MM.1S (cell line): ENCODE results near the gene CELF2.

Experiments used
- DNase-seq: peaks from one replicate; pipeline ENCODE4 v3.0.0-alpha.2; 2015
- H2AFZ ChIP-seq: fragments of 300-600 bp; sonication (generic); 2 replicates; pipeline ENCODE4 v1.6.0; 2016; ENCODE audit warnings: antibody characterized with exemption, low read length
- H3F3A ChIP-seq: fragments of 300-600 bp; sonication (generic); 2 replicates; pipeline ENCODE4 v1.6.1; 2016; ENCODE audit warnings: mild to moderate bottlenecking, antibody characterized with exemption, low read length, moderate library complexity, mixed read lengths; ENCODE audit not compliant: insufficient read depth
- H3K27ac ChIP-seq: fragments of 300-600 bp; sonication (generic); 2 replicates; pipeline ENCODE4 v1.5.1; 2016; ENCODE audit warnings: mild to moderate bottlenecking, low read length
- H3K27me3 ChIP-seq: fragments of 300-600 bp; sonication (generic); replicated peaks from 2 replicates; pipeline ENCODE4 v1.6.0; 2016; ENCODE audit warnings: low read length; ENCODE audit not compliant: insufficient read depth
- H3K36me3 ChIP-seq: fragments of 300-600 bp; sonication (generic); replicated peaks from 2 replicates; pipeline ENCODE4 v1.6.1; 2016; ENCODE audit warnings: mild to moderate bottlenecking, low read length, mixed read lengths; ENCODE audit not compliant: insufficient read depth
- H3K4me1 ChIP-seq: fragments of 300-600 bp; sonication (generic); 2 replicates; pipeline ENCODE4 v1.6.1; 2016; ENCODE audit warnings: low read length, mixed read lengths
- H3K4me2 ChIP-seq: fragments of 300-600 bp; sonication (generic); 2 replicates; pipeline ENCODE4 v1.6.0; 2016; ENCODE audit warnings: low read depth, low read length
- H3K4me3 ChIP-seq: fragments of 300-600 bp; sonication (generic); 2 replicates; pipeline ENCODE4 v1.5.1; 2016; ENCODE audit warnings: low read length, mixed read lengths
- H3K79me2 ChIP-seq: fragments of 300-600 bp; sonication (generic); 2 replicates; pipeline ENCODE4 v1.6.1; 2016; ENCODE audit warnings: mixed run types, low read length, mixed read lengths
- H3K9ac ChIP-seq: fragments of 300-600 bp; sonication (generic); 2 replicates; pipeline ENCODE4 v1.6.1; 2016; ENCODE audit warnings: low read length, mixed read lengths
- H3K9me2 ChIP-seq: fragments of 300-600 bp; sonication (generic); replicated peaks from 2 replicates; pipeline ENCODE4 v1.6.1; 2016; ENCODE audit warnings: mild to moderate bottlenecking, low read length, mixed read lengths; ENCODE audit not compliant: insufficient read depth
- H3K9me3 ChIP-seq: fragments of 300-600 bp; sonication (generic); replicated peaks from 2 replicates; pipeline ENCODE4 v1.6.1; 2016; ENCODE audit warnings: mild to moderate bottlenecking, low read length, mixed read lengths; ENCODE audit not compliant: insufficient read depth
- H4K20me1 ChIP-seq: fragments of 300-600 bp; sonication (generic); 2 replicates; pipeline ENCODE4 v1.6.1; 2016; ENCODE audit warnings: mild to moderate bottlenecking, low read length, moderate library complexity, mixed read lengths; ENCODE audit not compliant: insufficient read depth
- EZH2 ChIP-seq: fragments of 300-600 bp; sonication (generic); optimal IDR thresholded peaks from 2 replicates; pipeline ENCODE3; 2017; ENCODE audit warnings: low read depth, mild to moderate bottlenecking, antibody characterized with exemption, low read length, mixed read lengths
- EZH2phosphoT487 ChIP-seq: fragments of 300-600 bp; sonication (generic); IDR thresholded peaks from 2 replicates; pipeline ENCODE4 v1.6.1; 2018; ENCODE audit warnings: antibody characterized with exemption, low read length
- TF ChIP-seq, protein P1 (sequence below): fragments of 300-600 bp; sonication (generic); IDR thresholded peaks from 2 replicates; pipeline ENCODE4 v1.5.1; 2016; ENCODE audit warnings: antibody characterized with exemption, low read length, mixed read lengths

CELF2 gene

DNA sequence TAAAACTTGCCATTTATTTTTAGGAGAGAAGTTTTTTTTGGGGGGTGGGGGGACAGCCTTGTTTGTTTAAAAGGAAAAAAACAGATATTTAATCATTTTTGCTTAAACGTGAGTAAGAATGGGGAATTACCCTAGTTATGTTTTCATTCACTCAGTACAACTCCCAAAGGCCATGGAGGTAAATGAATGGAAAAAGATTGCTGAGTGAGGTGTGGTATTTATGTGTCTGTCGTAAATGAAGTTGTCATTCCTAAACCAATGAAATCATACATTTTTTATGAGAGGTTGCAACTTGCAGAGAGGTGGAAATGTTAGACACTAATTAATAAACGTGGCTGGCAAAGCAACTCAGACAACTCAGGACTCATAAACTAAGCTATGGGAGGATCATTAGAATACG is 218.1 kb downstream of the CELF2 start:
- Histone ChIP-seq H3K79me2 (peaks cover 99% of the 10 kb centered on the region), H3K27ac (0 out of 2 replicates have a peak overlapping the region, but pooled peaks have one; percentile 99), H3K27me3 (no peaks in the 10 kb centered on the region)

DNA sequence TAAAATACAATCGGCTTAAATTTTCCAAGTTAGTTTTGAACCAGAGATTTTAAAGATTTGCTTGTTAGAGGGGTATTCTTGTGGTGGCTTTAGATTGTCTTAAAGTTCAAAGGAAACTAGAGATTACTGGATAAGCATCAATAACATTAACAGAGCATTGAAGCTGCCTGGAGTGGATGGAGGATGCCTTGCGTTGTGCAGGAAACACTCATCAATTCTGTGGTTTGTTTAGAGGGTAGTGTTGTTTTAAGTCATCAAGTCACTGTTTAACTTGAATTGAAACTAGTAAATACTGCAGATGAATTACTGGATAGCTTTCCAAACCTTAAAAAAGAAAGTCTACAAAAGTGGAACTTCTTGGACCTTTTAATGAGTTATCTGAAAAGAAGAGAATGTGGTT is 218.6 kb downstream of the CELF2 start:
- peaks cover 99% of the 10 kb centered on the region for H3K79me2 ChIP-seq
- H3K4me2 ChIP-seq, result no peak overlapping the region
- H3K4me3 ChIP-seq, result no peak overlapping the region
- peaks cover 27% of the 10 kb centered on the region for H4K20me1 ChIP-seq
- peaks cover 6% of the 10 kb centered on the region; the same call in 1 of the 2 replicates for H3K36me3 ChIP-seq
- no peak overlapping the region for H2AFZ ChIP-seq
- H3K9ac ChIP-seq, result no peak overlapping the region
- H3K27me3 ChIP-seq, result no peaks in the 10 kb centered on the region
- H3F3A ChIP-seq, result peaks cover 66% of the 10 kb centered on the region
- H3K9me2 ChIP-seq, result no peaks in the 10 kb centered on the region
- peak overlapping the region; percentile 99; the same call in 1 of the 2 replicates for H3K27ac ChIP-seq
- H3K4me1 ChIP-seq, result peaks cover 77% of the 10 kb centered on the region
- TF ChIP-seq, protein P1, sequence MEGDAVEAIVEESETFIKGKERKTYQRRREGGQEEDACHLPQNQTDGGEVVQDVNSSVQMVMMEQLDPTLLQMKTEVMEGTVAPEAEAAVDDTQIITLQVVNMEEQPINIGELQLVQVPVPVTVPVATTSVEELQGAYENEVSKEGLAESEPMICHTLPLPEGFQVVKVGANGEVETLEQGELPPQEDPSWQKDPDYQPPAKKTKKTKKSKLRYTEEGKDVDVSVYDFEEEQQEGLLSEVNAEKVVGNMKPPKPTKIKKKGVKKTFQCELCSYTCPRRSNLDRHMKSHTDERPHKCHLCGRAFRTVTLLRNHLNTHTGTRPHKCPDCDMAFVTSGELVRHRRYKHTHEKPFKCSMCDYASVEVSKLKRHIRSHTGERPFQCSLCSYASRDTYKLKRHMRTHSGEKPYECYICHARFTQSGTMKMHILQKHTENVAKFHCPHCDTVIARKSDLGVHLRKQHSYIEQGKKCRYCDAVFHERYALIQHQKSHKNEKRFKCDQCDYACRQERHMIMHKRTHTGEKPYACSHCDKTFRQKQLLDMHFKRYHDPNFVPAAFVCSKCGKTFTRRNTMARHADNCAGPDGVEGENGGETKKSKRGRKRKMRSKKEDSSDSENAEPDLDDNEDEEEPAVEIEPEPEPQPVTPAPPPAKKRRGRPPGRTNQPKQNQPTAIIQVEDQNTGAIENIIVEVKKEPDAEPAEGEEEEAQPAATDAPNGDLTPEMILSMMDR, result no peak
- TF ChIP-seq EZH2 (no peak), EZH2phosphoT487 (no peak)
- H3K9me3 ChIP-seq, result no peaks in the 10 kb centered on the region
- no peak for DNase-seq

More for the DNA sequence above, 218.1 kb downstream of the CELF2 start:
- H3K9me3 ChIP-seq, result no peaks in the 10 kb centered on the region
- no peak overlapping the region for H3K4me3 ChIP-seq
- DNase-seq, result no peak
- no peak overlapping the region for H2AFZ ChIP-seq
- peaks cover 75% of the 10 kb centered on the region for H3K4me1 ChIP-seq
- no peaks in the 10 kb centered on the region for H3K9me2 ChIP-seq
- H3K4me2 ChIP-seq, result no peak overlapping the region
- peaks cover 62% of the 10 kb centered on the region for H3F3A ChIP-seq
- H3K36me3 ChIP-seq, result peaks cover 8% of the 10 kb centered on the region; the same call in 1 of the 2 replicates
- TF ChIP-seq EZH2phosphoT487, result no peak
- no peak for TF ChIP-seq EZH2
- TF ChIP-seq, protein P1, result no peak
- peaks cover 27% of the 10 kb centered on the region for H4K20me1 ChIP-seq
- H3K9ac ChIP-seq, result no peak overlapping the region

DNA sequence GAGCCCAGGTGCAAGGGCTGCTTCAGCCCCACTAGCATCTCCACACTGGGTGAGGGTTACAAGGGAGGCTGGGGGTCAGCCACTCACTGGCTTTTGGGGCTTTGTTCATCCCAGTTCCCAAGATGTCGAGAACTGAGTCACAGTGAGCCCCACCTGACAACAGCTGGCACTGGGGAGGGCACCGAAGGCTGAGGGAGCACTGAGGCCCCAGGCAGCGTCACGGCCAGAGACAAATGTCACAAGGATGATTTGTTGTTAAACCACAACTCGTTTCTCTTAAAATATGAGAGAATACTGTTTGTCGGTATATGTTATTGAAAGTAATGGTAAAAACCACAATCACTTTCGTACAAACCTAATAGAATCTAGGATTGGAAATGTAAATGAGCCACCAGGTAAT is 219.9 kb downstream of the CELF2 start:
- no peaks in the 10 kb centered on the region for H3K9me3 ChIP-seq
- H3K4me3 ChIP-seq, result no peak overlapping the region
- H3K36me3 ChIP-seq, result peaks cover 6% of the 10 kb centered on the region; the same call in 1 of the 2 replicates
- H2AFZ ChIP-seq, result no peak overlapping the region
- H3K4me2 ChIP-seq, result 0 out of 2 replicates have a peak overlapping the region, but pooled peaks have one; percentile 3
- peaks cover 100% of the 10 kb centered on the region for H3K79me2 ChIP-seq
- H3K4me1 ChIP-seq, result peaks cover 85% of the 10 kb centered on the region
- peak overlapping the region; percentile 99 for H3K27ac ChIP-seq
- H4K20me1 ChIP-seq, result peaks cover 27% of the 10 kb centered on the region
- DNase-seq, result peak; percentile 50
- no peaks in the 10 kb centered on the region for H3K27me3 ChIP-seq
- 0 out of 2 replicates have a peak overlapping the region, but pooled peaks have one; percentile 14 for H3K9ac ChIP-seq
- TF ChIP-seq, protein P1, result no peak
- TF ChIP-seq EZH2phosphoT487 (no peak), EZH2 (no peak)
- no peaks in the 10 kb centered on the region for H3K9me2 ChIP-seq
- H3F3A ChIP-seq, result peaks cover 79% of the 10 kb centered on the region
